Ishikawa (cell line): Measurements from ENCODE around the gene KCNH4.

Source experiments
- CEBPB ChIP-seq: IDR thresholded peaks from 2 replicates; pipeline ENCODE4 v1.6.1; 2012
- CREB1 ChIP-seq: IDR thresholded peaks from 2 replicates; pipeline ENCODE4 v1.6.1; 2012; ENCODE audit warnings: low read depth
- EGR1 ChIP-seq: IDR thresholded peaks from 2 replicates; pipeline ENCODE4 v1.6.1; 2012
- FOXM1 ChIP-seq: IDR thresholded peaks from 2 replicates; pipeline ENCODE4 v1.6.1; 2012; ENCODE audit warnings: low read depth, borderline replicate concordance
- NFIC ChIP-seq: IDR thresholded peaks from 2 replicates; pipeline ENCODE4 v1.6.1; 2012
- RAD21 ChIP-seq: IDR thresholded peaks from 2 replicates; pipeline ENCODE4 v1.6.1; 2012; ENCODE audit warnings: low read depth
- REST ChIP-seq: IDR thresholded peaks from 2 replicates; pipeline ENCODE4 v1.6.1; 2012; ENCODE audit warnings: low read depth, mild to moderate bottlenecking
- TAF1 ChIP-seq: IDR thresholded peaks from 2 replicates; pipeline ENCODE4 v1.6.1; 2012; ENCODE audit warnings: low read depth, mild to moderate bottlenecking
- TCF12 ChIP-seq: IDR thresholded peaks from 2 replicates; pipeline ENCODE4 v1.6.1; 2012; ENCODE audit warnings: low read depth
- TEAD4 ChIP-seq: IDR thresholded peaks from 2 replicates; pipeline ENCODE4 v1.6.1; 2012
- YY1 ChIP-seq: IDR thresholded peaks from 2 replicates; pipeline ENCODE4 v1.6.1; 2012; ENCODE audit warnings: low read depth
- ZBTB7A ChIP-seq: IDR thresholded peaks from 2 replicates; pipeline ENCODE4 v1.6.1; 2012; ENCODE audit warnings: low read depth
- TF ChIP-seq, protein P1 (sequence below): IDR thresholded peaks from 2 replicates; pipeline ENCODE4 v1.6.1; 2012
- TF ChIP-seq, protein P2 (sequence below): IDR thresholded peaks from 2 replicates; pipeline ENCODE4 v1.6.1; 2012

DNA sequence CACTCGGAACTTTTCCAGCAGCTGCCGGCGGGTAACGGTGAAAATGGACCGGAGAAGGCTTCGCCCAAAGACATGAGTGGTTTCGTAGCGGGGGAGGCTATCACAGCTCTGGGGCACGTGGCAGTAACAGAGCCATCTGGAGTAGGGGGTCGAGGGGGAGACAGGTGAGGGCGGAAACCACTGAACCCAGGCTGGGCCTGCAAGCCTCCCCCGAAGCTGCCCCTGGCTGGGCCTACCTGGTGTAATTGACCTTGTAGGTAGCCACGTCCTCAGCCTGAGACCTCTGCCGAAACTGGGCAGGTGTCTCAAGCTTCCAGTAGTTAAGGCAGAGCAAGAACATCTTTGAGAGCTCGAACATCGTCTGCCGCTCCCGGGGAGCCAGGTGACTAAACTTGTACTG is 61.6 kb downstream of the KCNH4 start:
- TF ChIP-seq RAD21 (no peak), NFIC (no peak), TCF12 (no peak), REST (no peak), TAF1 (no peak), CREB1 (no peak), FOXM1 (no peak), YY1 (no peak), EGR1 (no peak), CEBPB (no peak), ZBTB7A (no peak), TEAD4 (no peak)
- TF ChIP-seq, protein P1, sequence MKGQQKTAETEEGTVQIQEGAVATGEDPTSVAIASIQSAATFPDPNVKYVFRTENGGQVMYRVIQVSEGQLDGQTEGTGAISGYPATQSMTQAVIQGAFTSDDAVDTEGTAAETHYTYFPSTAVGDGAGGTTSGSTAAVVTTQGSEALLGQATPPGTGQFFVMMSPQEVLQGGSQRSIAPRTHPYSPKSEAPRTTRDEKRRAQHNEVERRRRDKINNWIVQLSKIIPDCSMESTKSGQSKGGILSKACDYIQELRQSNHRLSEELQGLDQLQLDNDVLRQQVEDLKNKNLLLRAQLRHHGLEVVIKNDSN = no peak
- TF ChIP-seq, protein P2, sequence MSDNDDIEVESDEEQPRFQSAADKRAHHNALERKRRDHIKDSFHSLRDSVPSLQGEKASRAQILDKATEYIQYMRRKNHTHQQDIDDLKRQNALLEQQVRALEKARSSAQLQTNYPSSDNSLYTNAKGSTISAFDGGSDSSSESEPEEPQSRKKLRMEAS = no peak
